ENCODE data around the gene C19orf85.

DNA sequence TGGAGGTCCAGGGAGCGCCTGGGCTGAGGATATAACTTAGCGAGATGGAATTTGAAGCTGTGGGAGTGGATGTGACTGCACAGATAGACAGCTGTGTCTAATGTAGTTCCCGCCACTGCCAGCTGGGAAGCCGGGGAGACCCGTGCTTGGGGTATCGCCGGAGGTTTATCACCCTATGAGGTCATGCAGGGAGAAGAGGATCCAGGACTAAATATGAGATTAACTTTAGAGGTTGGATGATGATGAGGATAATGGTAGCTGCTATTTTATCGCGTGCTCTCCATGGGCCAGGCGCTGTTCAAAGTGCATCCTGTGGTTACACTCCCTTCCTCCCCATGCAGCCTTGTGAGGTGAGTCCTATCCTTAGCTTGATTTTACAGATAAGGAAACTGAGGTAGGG lies 43.6 kb upstream of the C19orf85 start:
- TF ChIP-seq POLR2A (IDR thresholded peaks at IDR 0.05; ENCODE audit: low read depth, low read length) (no peak), TAF1 (IDR thresholded peaks at IDR 0.05; ENCODE audit: low read depth, low read length) (no peak)
